H1 (cell line): ENCODE measurements around the gene PRKAR1B. TPM values are rescaled to one million over a fixed set of nuclear protein-coding genes. Genes with fewer than 3 reads are reported as not detected.

Experiments
- CTCF ChIA-PET: fragments of 300-600 bp; sonication (Branson Sonifier 250); formaldehyde crosslinking; loops from one replicate; lab custom pipeline; 2021; ENCODE audit not compliant: partially characterized antibody; lab: Charles Lee
- POLR2A ChIA-PET: fragments of 300-600 bp; sonication (Branson Sonifier 250); formaldehyde crosslinking; loops from one replicate; lab custom pipeline; 2021; ENCODE audit warnings: inconsistent platforms; ENCODE audit not compliant: partially characterized antibody; lab: Charles Lee
- DNase-seq, 2 experiments: peaks; one replicate each; pipeline versions ENCODE4 v3.0.0 to v3.0.0-alpha.2; 2010 to 2022; ENCODE audit warnings: low spot score in 2 of 2, low read depth in 1 of 2, mixed read lengths in 1 of 2
- FAIRE-seq: peaks from 2 replicates; lab custom pipeline; 2011; peaks lifted over from hg19 to GRCh38; lab: Jason Lieb, UNC
- H2AFZ ChIP-seq: 2 replicates; pipeline ENCODE4 v1.8.1; 2012; ENCODE audit warnings: low read length, inconsistent platforms
- H2AK5ac ChIP-seq: 2 replicates; pipeline ENCODE4 v1.6.1; 2013; ENCODE audit warnings: low read depth, low read length
- H2BK120ac ChIP-seq: replicated peaks from 2 replicates; pipeline ENCODE3; 2013; ENCODE audit warnings: low read depth, low read length, inconsistent platforms
- H2BK12ac ChIP-seq: 2 replicates; pipeline ENCODE4 v1.6.1; 2013; ENCODE audit warnings: low read depth, low read length
- H2BK15ac ChIP-seq: 2 replicates; pipeline ENCODE4 v1.6.1; 2013; ENCODE audit warnings: low read length
- H2BK20ac ChIP-seq: 2 replicates; pipeline ENCODE4 v1.6.1; 2013; ENCODE audit warnings: low read length
- H2BK5ac ChIP-seq: 2 replicates; pipeline ENCODE4 v1.6.1; 2013; ENCODE audit warnings: low read depth, low read length
- H3K14ac ChIP-seq: 2 replicates; pipeline ENCODE4 v1.6.1; 2013; ENCODE audit warnings: inconsistent platforms; ENCODE audit not compliant: insufficient read length
- H3K18ac ChIP-seq: 2 replicates; pipeline ENCODE4 v1.6.1; 2013; ENCODE audit warnings: low read length; ENCODE audit errors: extremely low read depth
- H3K23ac ChIP-seq: 2 replicates; pipeline ENCODE4 v1.6.1; 2013; ENCODE audit warnings: inconsistent platforms; ENCODE audit not compliant: insufficient read length
- H3K23me2 ChIP-seq: 2 replicates; pipeline ENCODE4 v1.6.1; 2013; ENCODE audit warnings: low read depth, low read length
- H3K27ac ChIP-seq: 2 replicates; pipeline ENCODE4 v1.6.1; 2011; ENCODE audit warnings: low read depth, low read length, inconsistent platforms
- H3K27me3 ChIP-seq, 4 experiments: replicated peaks in 1 of 4; 1 replicate in 1 of 4; 2 replicates in 3 of 4; pipeline versions ENCODE4 v1.6.1 to v1.8.1; 2011 to 2013; ENCODE audit warnings: low read length in 3 of 4, mild to moderate bottlenecking in 3 of 4, inconsistent platforms in 2 of 4, mixed read lengths in 2 of 4, moderate library complexity in 1 of 4; ENCODE audit not compliant: control insufficient read depth in 3 of 4, insufficient read depth in 3 of 4; ENCODE audit errors: extremely low read depth in 1 of 4
- H3K36me3 ChIP-seq, 4 experiments: 2 replicates each; pipeline versions ENCODE4 v1.6.1 to v1.8.1; 2011 to 2013; ENCODE audit warnings: mild to moderate bottlenecking in 4 of 4, low read length in 3 of 4, moderate library complexity in 2 of 4, control low read depth in 1 of 4, inconsistent platforms in 1 of 4; ENCODE audit not compliant: insufficient read depth in 4 of 4, control insufficient read depth in 2 of 4
- H3K4ac ChIP-seq: replicated peaks from 2 replicates; pipeline ENCODE3; 2013; ENCODE audit warnings: low read length, low read depth, mixed read lengths, inconsistent platforms; ENCODE audit not compliant: insufficient read length
- H3K4me1 ChIP-seq, 4 experiments: replicated peaks in 1 of 4; 1 replicate in 1 of 4; 2 replicates in 3 of 4; pipeline versions ENCODE4 v1.6.1 to v1.8.1; 2011 to 2013; ENCODE audit warnings: low read length in 3 of 4, inconsistent platforms in 2 of 4, mixed read lengths in 1 of 4; ENCODE audit not compliant: insufficient read depth in 4 of 4, control insufficient read depth in 3 of 4
- H3K4me2 ChIP-seq, 2 experiments: 2 replicates each; pipeline versions ENCODE4 v1.6.1 to v1.8.1; 2011 to 2013; ENCODE audit warnings: low read depth in 2 of 2, low read length in 2 of 2, control low read depth in 1 of 2, inconsistent platforms in 1 of 2, mild to moderate bottlenecking in 1 of 2; ENCODE audit not compliant: insufficient read depth in 1 of 2
- H3K4me3 ChIP-seq, 4 experiments: fragments of 200-600, 300-600 bp in 1 of 4; sonication (generic), shearing (Covaris generic), sonication (Bioruptor Twin) in 1 of 4; 2 replicates each; pipeline versions ENCODE4 v1.5.1 to v1.8.1; 2011 to 2016; ENCODE audit warnings: low read length in 4 of 4, low read depth in 3 of 4, control low read depth in 2 of 4, inconsistent platforms in 2 of 4, mild to moderate bottlenecking in 2 of 4, mixed read lengths in 1 of 4, moderate library complexity in 1 of 4; ENCODE audit not compliant: insufficient read depth in 2 of 4; ENCODE audit errors: extremely low read depth in 1 of 4
- H3K56ac ChIP-seq: replicated peaks from 2 replicates; pipeline ENCODE3; 2013; ENCODE audit warnings: low read depth, mild to moderate bottlenecking, mixed read lengths, low read length, inconsistent platforms; ENCODE audit not compliant: insufficient read length
- H3K79me1 ChIP-seq: 2 replicates; pipeline ENCODE4 v1.6.1; 2013; ENCODE audit warnings: low read depth, low read length, control low read depth
- H3K79me2 ChIP-seq, 2 experiments: 2 replicates each; pipeline versions ENCODE4 v1.6.1 to v1.8.1; 2012 to 2013; ENCODE audit warnings: low read length in 2 of 2, mild to moderate bottlenecking in 2 of 2, inconsistent platforms in 1 of 2; ENCODE audit not compliant: insufficient read depth in 2 of 2, control insufficient read depth in 1 of 2
- H3K9ac ChIP-seq, 4 experiments: replicated peaks in 1 of 4; 1 replicate in 1 of 4; 2 replicates in 3 of 4; pipeline versions ENCODE4 v1.6.1 to v1.8.1; 2011 to 2013; ENCODE audit warnings: low read depth in 3 of 4, low read length in 3 of 4, control low read depth in 2 of 4, mild to moderate bottlenecking in 2 of 4, moderate library complexity in 2 of 4, inconsistent platforms in 1 of 4; ENCODE audit errors: extremely low read depth in 1 of 4
- H3K9me3 ChIP-seq, 2 experiments: 2 replicates each; pipeline versions ENCODE4 v1.6.1 to v1.8.1; 2012 to 2013; ENCODE audit warnings: mild to moderate bottlenecking in 2 of 2, moderate library complexity in 2 of 2, control low read depth in 1 of 2, inconsistent platforms in 1 of 2, low read depth in 1 of 2, low read length in 1 of 2, mixed read lengths in 1 of 2; ENCODE audit not compliant: insufficient read depth in 2 of 2
- H4K20me1 ChIP-seq, 2 experiments: replicated peaks in 1 of 2; 2 replicates each; pipeline versions ENCODE3 to v1.8.1; 2011 to 2013; ENCODE audit warnings: inconsistent platforms in 2 of 2, low read length in 2 of 2, mild to moderate bottlenecking in 1 of 2; ENCODE audit not compliant: insufficient read depth in 2 of 2, control insufficient read depth in 1 of 2
- H4K5ac ChIP-seq: 2 replicates; pipeline ENCODE4 v1.6.1; 2013; ENCODE audit warnings: low read length, low read depth, mixed read lengths, inconsistent platforms; ENCODE audit not compliant: insufficient read length
- H4K8ac ChIP-seq: 2 replicates; pipeline ENCODE4 v1.8.0; 2013; ENCODE audit warnings: mild to moderate bottlenecking, moderate library complexity, low read length, inconsistent platforms; ENCODE audit not compliant: insufficient read depth; ENCODE audit errors: extremely low read depth
- H4K91ac ChIP-seq: replicated peaks from 2 replicates; pipeline ENCODE3; 2013; ENCODE audit warnings: low read length, mixed read lengths, inconsistent platforms; ENCODE audit not compliant: insufficient read length
- BRCA1 ChIP-seq: IDR thresholded peaks from 2 replicates; pipeline ENCODE4 v1.6.1; 2012; ENCODE audit warnings: low read depth, low read length, improper control_type of control experiment
- CBX5 ChIP-seq: fragments of 300-800, 300-1000 bp; sonication (generic); IDR thresholded peaks from 2 replicates; pipeline ENCODE4 v1.7.1; 2016; ENCODE audit warnings: antibody characterized with exemption, low read length, low read depth
- CBX8 ChIP-seq: fragments of 300-800, 300-1000 bp; sonication (generic); IDR thresholded peaks from 2 replicates; pipeline ENCODE4 v1.7.1; 2016; ENCODE audit warnings: low read depth, low read length, borderline replicate concordance
- CHD2 ChIP-seq: IDR thresholded peaks from 2 replicates; pipeline ENCODE4 v1.6.1; 2012; ENCODE audit warnings: low read length, improper control_type of control experiment
- EP300 ChIP-seq, 2 experiments: IDR thresholded peaks; 1 replicate in 1 of 2; 2 replicates in 1 of 2; pipeline ENCODE4 v1.6.1; 2011 to 2012; ENCODE audit warnings: low read depth in 2 of 2, low read length in 2 of 2, mild to moderate bottlenecking in 2 of 2, borderline replicate concordance in 1 of 2, inconsistent platforms in 1 of 2, moderate library complexity in 1 of 2
- KDM1A ChIP-seq: fragments of 200-600, 300-600 bp; sonication (generic); IDR thresholded peaks from 2 replicates; pipeline ENCODE4 v1.7.1; 2016; ENCODE audit warnings: mild to moderate bottlenecking, low read length, borderline replicate concordance
- PHF8 ChIP-seq: fragments of 200-600 bp; sonication (generic); conservative IDR thresholded peaks from 2 replicates; pipeline ENCODE4 v1.7.1; 2012; ENCODE audit warnings: low read depth, mild to moderate bottlenecking, inconsistent platforms, low read length, moderate library complexity
- RAD21 ChIP-seq, 2 experiments: IDR thresholded peaks in 1 of 2; conservative IDR thresholded peaks in 1 of 2; 2 replicates each; pipeline ENCODE4 v1.6.1; 2011; ENCODE audit warnings: low read depth in 2 of 2, low read length in 2 of 2, improper control_type of control experiment in 1 of 2, inconsistent platforms in 1 of 2, mild to moderate bottlenecking in 1 of 2, moderate library complexity in 1 of 2
- TBP ChIP-seq: IDR thresholded peaks from 2 replicates; pipeline ENCODE4 v1.6.1; 2011; ENCODE audit warnings: low read depth, low read length, improper control_type of control experiment
- TCF12 ChIP-seq: IDR thresholded peaks from 2 replicates; pipeline ENCODE4 v1.6.1; 2011; ENCODE audit warnings: low read depth, mild to moderate bottlenecking, low read length
- TEAD4 ChIP-seq: IDR thresholded peaks from 2 replicates; pipeline ENCODE4 v1.6.1; 2012; ENCODE audit warnings: low read depth, low read length, inconsistent platforms, mixed read lengths
- USF2 ChIP-seq: IDR thresholded peaks from 2 replicates; pipeline ENCODE4 v1.6.1; 2011; ENCODE audit warnings: low read length, improper control_type of control experiment
- WGBS, 2 experiments: shearing (Covaris generic) in 1 of 2; methylation state at CpG; one replicate each; pipeline versions ENCODE4 v1.1.6 to v1.1.7; 2013 to 2015; ENCODE audit warnings: low lambda C conversion rate in 2 of 2, mixed read lengths in 2 of 2, inconsistent platforms in 1 of 2, low coverage in 1 of 2, missing lambda C conversion rate in 1 of 2; ENCODE audit not compliant: insufficient replicate concordance in 2 of 2, insufficient coverage in 1 of 2, insufficient read length in 1 of 2; ENCODE audit errors: extremely low coverage in 1 of 2, missing lambda C conversion rate in 1 of 2; 5-methylcytosine and 5-hydroxymethylcytosine counted together
- polyA plus RNA-seq, 7 experiments: library from polyadenylated mRNA; depleted of rRNA in 3 of 7; stranded (reverse) in 5 of 7; unstranded in 2 of 7; fragments of >200 nt in 5 of 7; fragments of 200-250 nt in 2 of 7; gene quantifications; 1 replicate in 5 of 7; 2 replicates in 1 of 7; 4 replicates in 1 of 7; pipeline versions ENCODE4 v1.2.1 to v1.2.3, GENCODE V29; 2011 to 2013; ENCODE audit warnings: missing spikeins in 2 of 7, mixed read lengths in 2 of 7
- total RNA-seq: library from RNA; stranded (reverse); fragmentation: NEBNext Ultra II Directional; extraction: Animal tissue kit (Norgen Biotek cat#: 25700); gene quantifications from 2 replicates; pipeline ENCODE4 v1.2.1, GENCODE V29; 2021

The PRKAR1B gene
- total and polyA plus RNA-seq, 2 of the 8 experiments (the other 6 are each of a cell fraction or from before 2014, with no cell fraction given), result 12.3 to 55.7 TPM

GRCh38 chr7:625376-625971, 101.6 kb downstream of the PRKAR1B start:
- H3K36me3 ChIP-seq, result peaks cover 0 to 3% (median 0%) of the 10 kb centered on the region in 4 experiments; a peak in 1 of 8 replicates
- H2BK20ac ChIP-seq, result no peak overlapping the region
- H2BK15ac ChIP-seq, result no peak overlapping the region
- H3K18ac ChIP-seq, result no peak overlapping the region
- H4K5ac ChIP-seq, result no peak overlapping the region
- FAIRE-seq (no peak), DNase-seq (no peak)
- H3K23me2 ChIP-seq, result no peaks in the 10 kb centered on the region
- H3K23ac ChIP-seq, result no peak overlapping the region
- no peak overlapping the region for H3K9ac ChIP-seq
- H2BK120ac ChIP-seq, result no peak overlapping the region
- H2BK12ac ChIP-seq, result no peak overlapping the region
- H3K4ac ChIP-seq, result no peak overlapping the region
- H3K4me2 ChIP-seq, result no peak overlapping the region
- H3K9me3 ChIP-seq, result peaks cover 0 to 16% of the 10 kb centered on the region in 2 experiments; a peak in 3 of 4 replicates
- no peak overlapping the region for H4K8ac ChIP-seq
- H3K27me3 ChIP-seq, result no peaks in the 10 kb centered on the region
- 88% methylated on average over 5 of the region's 8 CpGs; no CpG with 5 or more reads in 1 of the 2 experiments for WGBS, 2 experiments
- H3K27ac ChIP-seq, result no peak overlapping the region
- no peak overlapping the region for H2AFZ ChIP-seq
- no peak overlapping the region for H3K4me3 ChIP-seq
- no peak overlapping the region for H2AK5ac ChIP-seq
- no peak overlapping the region for H2BK5ac ChIP-seq
- no peak overlapping the region for H3K14ac ChIP-seq
- no peaks in the 10 kb centered on the region for H4K20me1 ChIP-seq
- H3K56ac ChIP-seq, result no peak overlapping the region
- ChIA-PET CTCF (interaction anchor here (1.4 kb wide), 1 partner anchor 40 kb away, joined by 3 read pairs; no protein-coding TSS in a partner anchor), POLR2A (no interaction called here)
- H4K91ac ChIP-seq, result no peak overlapping the region
- peaks cover 0 to 7% (median 3%) of the 10 kb centered on the region in 4 experiments; a peak in 5 of 7 replicates for H3K4me1 ChIP-seq
- H3K79me1 ChIP-seq, result no peaks in the 10 kb centered on the region
- H3K79me2 ChIP-seq, result no peaks in the 10 kb centered on the region; a peak in 1 of 4 replicates
- TF ChIP-seq CHD2 (no peak), RAD21 (IDR thresholded peaks at IDR 0.05 in 1 of 2, conservative IDR thresholded peaks at IDR 0.05 in 1 of 2; ENCODE audit: low read depth in 2 of 2, low read length in 2 of 2) (no peak), CBX8 (no peak), EP300 (IDR thresholded peaks at IDR 0.05; ENCODE audit: borderline replicate concordance in 1 of 2, low read depth in 2 of 2, low read length in 2 of 2) (no peak), TEAD4 (no peak), TBP (no peak), BRCA1 (no peak), CBX5 (no peak), TCF12 (no peak), USF2 (no peak), PHF8 (no peak), KDM1A (no peak)
